ENCODE results near the gene SDK2. TPM values are rescaled to one million over a fixed set of nuclear protein-coding genes. Genes with fewer than 3 reads are reported as not detected.

The SDK2 gene
- total and polyA plus RNA-seq, 2 of the 4 experiments (the other 2 are of a cell fraction), result under 0.01 to 0.03 TPM

GRCh38 chr17:73683771-73684170, 39.5 kb upstream of the SDK2 start:
- no peak overlapping the region for H2BK5ac ChIP-seq (ENCODE audit: low read depth, low read length, poor library complexity, severe bottlenecking)
- ChIA-PET CTCF (no interaction called here), POLR2A (ENCODE audit: unreplicated experiment) (no interaction called here)
- no peak overlapping the region for H4K8ac ChIP-seq (ENCODE audit: low read depth in 2 of 2, low read length in 2 of 2)
- no peak overlapping the region for H3K27ac ChIP-seq (ENCODE audit: insufficient read depth, low read length)
- no peak overlapping the region for H2BK15ac ChIP-seq (ENCODE audit: low read depth, low read length)
- in situ Hi-C loops (cut with MboI; ENCODE audit: low sequenced_read_pairs) (no loop called here), dilution Hi-C loops (cut with HindIII; ENCODE audit: low sequenced_read_pairs, unreplicated experiment) (no loop called here), intact Hi-C loops (cut with micrococcal nuclease) (no loop called here)
- ATAC-seq (ENCODE audit: low read depth), result no peak
- TF ChIP-seq CEBPB (IDR thresholded peaks at IDR 0.05; ENCODE audit: low read depth, low read length) (no peak), NFE2L2 (IDR thresholded peaks at IDR 0.05; ENCODE audit: low read depth, low read length) (no peak), SMC3 (IDR thresholded peaks at IDR 0.05; ENCODE audit: low read depth, low read length) (no peak), RAD21 (IDR thresholded peaks at IDR 0.05; ENCODE audit: low read length) (no peak), RCOR1 (IDR thresholded peaks at IDR 0.05; ENCODE audit: insufficient replicate concordance, low read length) (no peak), USF2 (IDR thresholded peaks at IDR 0.05; ENCODE audit: low read depth, low read length) (no peak), RFX5 (IDR thresholded peaks at IDR 0.05; ENCODE audit: low read depth, low read length) (no peak), MXI1 (IDR thresholded peaks at IDR 0.05; ENCODE audit: borderline replicate concordance, low read depth, low read length) (no peak), POLR2A (IDR thresholded peaks at IDR 0.05; ENCODE audit: low read depth, low read length) (no peak), MAZ (IDR thresholded peaks at IDR 0.05; ENCODE audit: borderline replicate concordance, low read depth, low read length) (no peak), CTCF (conservative IDR thresholded peaks at IDR 0.05; ENCODE audit: low read depth, low read length) (no peak), BHLHE40 (IDR thresholded peaks at IDR 0.05; ENCODE audit: low read depth, low read length) (no peak), MAFK (IDR thresholded peaks at IDR 0.05; ENCODE audit: low read depth, low read length) (no peak), CHD1 (IDR thresholded peaks at IDR 0.05; ENCODE audit: low read depth, low read length) (no peak)
- no peak overlapping the region for H2BK120ac ChIP-seq (ENCODE audit: low read depth, low read length)
- BruUV-seq (replicated peaks), result no TSS peak
- no peak overlapping the region for H3K9ac ChIP-seq (ENCODE audit: low read depth, low read length)
- H3K4ac ChIP-seq (ENCODE audit: low read depth, low read length), result no peak overlapping the region
- no peak overlapping the region for H3K4me3 ChIP-seq (ENCODE audit: insufficient read depth, low read depth, low read length)
- H2AFZ ChIP-seq (replicated peaks; ENCODE audit: low read length, poor library complexity), result no peak overlapping the region
- no peak overlapping the region for H2BK20ac ChIP-seq (ENCODE audit: low read depth, low read length)
- no peaks in the 10 kb centered on the region for H3K27me3 ChIP-seq (ENCODE audit: control insufficient read depth, insufficient read depth, low read length)
- no peak overlapping the region for H2AK5ac ChIP-seq (ENCODE audit: low read depth, low read length)
- no peak overlapping the region for H3K18ac ChIP-seq (ENCODE audit: low read depth, low read length)
- no peaks in the 10 kb centered on the region for H3K4me1 ChIP-seq (ENCODE audit: control insufficient read depth, insufficient read depth, low read length)
- no CpG with 5 or more reads among the region's 6 CpGs for WGBS, 2 experiments (ENCODE audit: extremely low coverage in 2 of 2, insufficient read length in 1 of 2)
- no peak overlapping the region for H3K14ac ChIP-seq (replicated peaks; ENCODE audit: low read depth, low read length)
- no peak overlapping the region for H4K91ac ChIP-seq (ENCODE audit: insufficient read depth, low read depth, low read length)
- no peak overlapping the region for H3K23ac ChIP-seq (ENCODE audit: low read depth, low read length)
- peaks cover 23% of the 10 kb centered on the region for H3K9me3 ChIP-seq (ENCODE audit: control insufficient read depth, insufficient read depth, low read length)
- no peak overlapping the region for H3K4me2 ChIP-seq (ENCODE audit: low read depth, low read length)
- H4K20me1 ChIP-seq (ENCODE audit: insufficient read depth, low read length), result no peaks in the 10 kb centered on the region
- H4K5ac ChIP-seq (ENCODE audit: low read depth, low read length), result no peak overlapping the region
- H3K36me3 ChIP-seq (ENCODE audit: control insufficient read depth, insufficient read depth, low read length), result no peaks in the 10 kb centered on the region
- H3K56ac ChIP-seq (ENCODE audit: extremely low read depth, insufficient read depth, low read length), result no peak overlapping the region
- no peaks in the 10 kb centered on the region for H3K9me1 ChIP-seq (ENCODE audit: insufficient read depth, low read length)
- DNase-seq, result no peak
- no peaks in the 10 kb centered on the region for H3K79me1 ChIP-seq (ENCODE audit: low read depth in 1 of 2, low read length in 2 of 2)
- H2AK9ac ChIP-seq (replicated peaks; ENCODE audit: low read depth, low read length, poor library complexity), result no peak overlapping the region
